SK-N-SH treated with all-trans-retinoic acid at 6 μM for 48 hours (cell line): Measurements from ENCODE around the gene FFAR4.

ENCODE experiments used
- ATAC-seq: fragments of 200-7000 bp; cut with Tn5 transposase; 3 replicates; pipeline ENCODE4 v1.9.1; 2020; ENCODE audit warnings: mild to moderate bottlenecking, moderate library complexity
- ARNTL ChIP-seq: fragments of 450-650 bp; formaldehyde crosslinking; IDR thresholded peaks from 2 replicates; pipeline ENCODE4 v1.5.0; 2020; ENCODE audit warnings: low read depth, mild to moderate bottlenecking, moderate library complexity, borderline replicate concordance
- BACH2 ChIP-seq: fragments of 250-450 bp; sonication (Bioruptor Pico); IDR thresholded peaks from 2 replicates; pipeline ENCODE4 v1.9.0; 2021; ENCODE audit warnings: mild to moderate bottlenecking, borderline replicate concordance
- CREB5 ChIP-seq: fragments of 250-450 bp; sonication (Bioruptor Pico); IDR thresholded peaks from 2 replicates; pipeline ENCODE4 v1.5.1; 2020; ENCODE audit warnings: low read depth, mild to moderate bottlenecking, moderate library complexity
- CSDC2 ChIP-seq: fragments of 250-450 bp; sonication (Bioruptor Pico); IDR thresholded peaks from 2 replicates; pipeline ENCODE4 v1.5.0; 2020; ENCODE audit warnings: mild to moderate bottlenecking, moderate library complexity
- CSRNP3 ChIP-seq: fragments of 250-450 bp; sonication (Bioruptor Pico); IDR thresholded peaks from 2 replicates; pipeline ENCODE4 v1.5.1; 2021; ENCODE audit warnings: mild to moderate bottlenecking, moderate library complexity
- ESRRG ChIP-seq: fragments of 250-450 bp; sonication (Bioruptor Pico); IDR thresholded peaks from 2 replicates; pipeline ENCODE4 v1.6.1; 2021; ENCODE audit warnings: mild to moderate bottlenecking
- GLIS3 ChIP-seq: fragments of 250-450 bp; sonication (Bioruptor Pico); IDR thresholded peaks from 2 replicates; pipeline ENCODE4 v1.5.0; 2020; ENCODE audit warnings: mild to moderate bottlenecking, moderate library complexity
- ISL1 ChIP-seq: fragments of 250-450 bp; sonication (Bioruptor Pico); IDR thresholded peaks from 2 replicates; pipeline ENCODE4 v2.1.2; 2022; ENCODE audit warnings: mild to moderate bottlenecking, moderate library complexity
- OSR1 ChIP-seq: fragments of 250-450 bp; sonication (Bioruptor Pico); IDR thresholded peaks from 2 replicates; pipeline ENCODE4 v1.8.0; 2022; ENCODE audit warnings: moderate library complexity, mild to moderate bottlenecking, inconsistent platforms
- PATZ1 ChIP-seq: fragments of 250-450 bp; sonication (Bioruptor Pico); IDR thresholded peaks from 2 replicates; pipeline ENCODE4 v1.8.0; 2020; ENCODE audit warnings: mild to moderate bottlenecking, moderate library complexity, borderline replicate concordance
- POU6F1 ChIP-seq: fragments of 250-450 bp; sonication (Bioruptor Pico); IDR thresholded peaks from 2 replicates; pipeline ENCODE4 v1.8.0; 2021; ENCODE audit warnings: low read depth, mild to moderate bottlenecking, moderate library complexity, borderline replicate concordance
- PPARA ChIP-seq: fragments of 250-450 bp; sonication (Bioruptor Pico); IDR thresholded peaks from 2 replicates; pipeline ENCODE4 v1.5.0; 2020; ENCODE audit warnings: mild to moderate bottlenecking, borderline replicate concordance
- RARB ChIP-seq: fragments of 250-450 bp; sonication (Bioruptor Pico); IDR thresholded peaks from 2 replicates; pipeline ENCODE4 v1.8.0; 2021; ENCODE audit warnings: mild to moderate bottlenecking, moderate library complexity
- SNAI2 ChIP-seq: fragments of 250-450 bp; sonication (Bioruptor Pico); IDR thresholded peaks from 2 replicates; pipeline ENCODE4 v1.5.0; 2020; ENCODE audit warnings: mild to moderate bottlenecking, moderate library complexity
- TOX ChIP-seq: fragments of 250-450 bp; sonication (Bioruptor Pico); IDR thresholded peaks from 2 replicates; pipeline ENCODE4 v1.8.0; 2021; ENCODE audit warnings: mild to moderate bottlenecking, moderate library complexity, borderline replicate concordance
- TSHZ2 ChIP-seq: fragments of 250-450 bp; sonication (Bioruptor Pico); IDR thresholded peaks from 2 replicates; pipeline ENCODE4 v1.5.0; 2020; ENCODE audit warnings: mild to moderate bottlenecking, moderate library complexity
- ZC3H10 ChIP-seq: fragments of 250-450 bp; sonication (Bioruptor Pico); IDR thresholded peaks from 2 replicates; pipeline ENCODE4 v1.5.1; 2021; ENCODE audit warnings: mild to moderate bottlenecking, moderate library complexity
- ZFP3 ChIP-seq: fragments of 250-450 bp; sonication (Bioruptor Pico); IDR thresholded peaks from 2 replicates; pipeline ENCODE4 v1.5.0; 2020; ENCODE audit warnings: mild to moderate bottlenecking, moderate library complexity
- ZFP30 ChIP-seq: fragments of 450-650 bp; formaldehyde crosslinking; IDR thresholded peaks from 2 replicates; pipeline ENCODE4 v1.5.0; 2022; ENCODE audit warnings: mild to moderate bottlenecking, moderate library complexity
- ZNF565 ChIP-seq: fragments of 450-650 bp; formaldehyde crosslinking; conservative IDR thresholded peaks from 2 replicates; pipeline ENCODE4 v1.5.0; 2020; ENCODE audit warnings: low read depth, mild to moderate bottlenecking, moderate library complexity
- ZNF70 ChIP-seq: fragments of 450-650 bp; formaldehyde crosslinking; IDR thresholded peaks from 2 replicates; pipeline ENCODE4 v1.5.0; 2020; ENCODE audit warnings: mild to moderate bottlenecking, moderate library complexity
- ZNF8 ChIP-seq: fragments of 450-650 bp; formaldehyde crosslinking; IDR thresholded peaks from 2 replicates; pipeline ENCODE4 v1.5.0; 2020; ENCODE audit warnings: mild to moderate bottlenecking, moderate library complexity

Gene FFAR4

GRCh38 chr10:93596539-93596938 lies 30.1 kb downstream of the FFAR4 start:
- no peak for ATAC-seq
- no peak for TF ChIP-seq ARNTL (CRISPR knock-in tag)
- no peak for TF ChIP-seq ESRRG (CRISPR knock-in tag)
- no peak for TF ChIP-seq SNAI2 (CRISPR knock-in tag)
- no peak for TF ChIP-seq RARB (CRISPR knock-in tag)
- TF ChIP-seq TOX (CRISPR knock-in tag) = no peak
- TF ChIP-seq CSRNP3 (CRISPR knock-in tag) = no peak
- no peak for TF ChIP-seq ISL1
- TF ChIP-seq OSR1 (CRISPR knock-in tag) = no peak
- no peak for TF ChIP-seq PPARA (CRISPR knock-in tag)
- no peak for TF ChIP-seq CSDC2 (CRISPR knock-in tag)
- no peak for TF ChIP-seq BACH2 (CRISPR knock-in tag)
- no peak for TF ChIP-seq ZFP3 (CRISPR knock-in tag)
- no peak for TF ChIP-seq ZNF70
- TF ChIP-seq, all 23 proteins: peak for 0

GRCh38 chr10:93597075-93597599 lies 30.7 kb downstream of the FFAR4 start:
- ATAC-seq = no peak
- TF ChIP-seq CREB5 (CRISPR knock-in tag) = no peak
- TF ChIP-seq TOX (CRISPR knock-in tag) = no peak
- TF ChIP-seq ZNF8 = no peak
- TF ChIP-seq ZNF565 (CRISPR knock-in tag) = no peak
- no peak for TF ChIP-seq TSHZ2 (CRISPR knock-in tag)
- no peak for TF ChIP-seq CSDC2 (CRISPR knock-in tag)
- TF ChIP-seq POU6F1 (CRISPR knock-in tag) = no peak
- no peak for TF ChIP-seq GLIS3 (CRISPR knock-in tag)
- TF ChIP-seq PATZ1 (CRISPR knock-in tag) = no peak
- TF ChIP-seq ESRRG (CRISPR knock-in tag) = no peak
- TF ChIP-seq SNAI2 (CRISPR knock-in tag) = no peak
- no peak for TF ChIP-seq ARNTL (CRISPR knock-in tag)
- no peak for TF ChIP-seq ZNF70
- TF ChIP-seq ZFP30 = no peak
- TF ChIP-seq BACH2 (CRISPR knock-in tag) = no peak
- no peak for TF ChIP-seq PPARA (CRISPR knock-in tag)
- TF ChIP-seq ZC3H10 (CRISPR knock-in tag) = no peak
- no peak for TF ChIP-seq CSRNP3 (CRISPR knock-in tag)
- TF ChIP-seq, all 23 proteins: peak for 0
